Activated CD4-positive, CD25-positive, alpha-beta regulatory T cell (primary cell): ENCODE data around the gene BAZ2B.
"Not testable (repeated sequence)": the region's sequence is repeated elsewhere in the genome, so short reads cannot be mapped to it uniquely, and the experiment has no call there.

Experiments
- DNase-seq, 4 experiments: peaks; one replicate each; lab custom pipeline; 2025; lab: John Stamatoyannopoulos, UW

BAZ2B gene, protein sequence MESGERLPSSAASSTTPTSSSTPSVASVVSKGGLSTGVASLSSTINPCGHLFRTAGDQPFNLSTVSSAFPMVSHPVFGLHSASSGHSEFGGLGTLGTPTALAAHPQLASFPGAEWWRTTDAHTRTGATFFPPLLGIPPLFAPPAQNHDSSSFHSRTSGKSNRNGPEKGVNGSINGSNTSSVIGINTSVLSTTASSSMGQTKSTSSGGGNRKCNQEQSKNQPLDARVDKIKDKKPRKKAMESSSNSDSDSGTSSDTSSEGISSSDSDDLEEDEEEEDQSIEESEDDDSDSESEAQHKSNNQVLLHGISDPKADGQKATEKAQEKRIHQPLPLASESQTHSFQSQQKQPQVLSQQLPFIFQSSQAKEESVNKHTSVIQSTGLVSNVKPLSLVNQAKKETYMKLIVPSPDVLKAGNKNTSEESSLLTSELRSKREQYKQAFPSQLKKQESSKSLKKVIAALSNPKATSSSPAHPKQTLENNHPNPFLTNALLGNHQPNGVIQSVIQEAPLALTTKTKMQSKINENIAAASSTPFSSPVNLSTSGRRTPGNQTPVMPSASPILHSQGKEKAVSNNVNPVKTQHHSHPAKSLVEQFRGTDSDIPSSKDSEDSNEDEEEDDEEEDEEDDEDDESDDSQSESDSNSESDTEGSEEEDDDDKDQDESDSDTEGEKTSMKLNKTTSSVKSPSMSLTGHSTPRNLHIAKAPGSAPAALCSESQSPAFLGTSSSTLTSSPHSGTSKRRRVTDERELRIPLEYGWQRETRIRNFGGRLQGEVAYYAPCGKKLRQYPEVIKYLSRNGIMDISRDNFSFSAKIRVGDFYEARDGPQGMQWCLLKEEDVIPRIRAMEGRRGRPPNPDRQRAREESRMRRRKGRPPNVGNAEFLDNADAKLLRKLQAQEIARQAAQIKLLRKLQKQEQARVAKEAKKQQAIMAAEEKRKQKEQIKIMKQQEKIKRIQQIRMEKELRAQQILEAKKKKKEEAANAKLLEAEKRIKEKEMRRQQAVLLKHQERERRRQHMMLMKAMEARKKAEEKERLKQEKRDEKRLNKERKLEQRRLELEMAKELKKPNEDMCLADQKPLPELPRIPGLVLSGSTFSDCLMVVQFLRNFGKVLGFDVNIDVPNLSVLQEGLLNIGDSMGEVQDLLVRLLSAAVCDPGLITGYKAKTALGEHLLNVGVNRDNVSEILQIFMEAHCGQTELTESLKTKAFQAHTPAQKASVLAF (N-terminal part only)

DNA sequence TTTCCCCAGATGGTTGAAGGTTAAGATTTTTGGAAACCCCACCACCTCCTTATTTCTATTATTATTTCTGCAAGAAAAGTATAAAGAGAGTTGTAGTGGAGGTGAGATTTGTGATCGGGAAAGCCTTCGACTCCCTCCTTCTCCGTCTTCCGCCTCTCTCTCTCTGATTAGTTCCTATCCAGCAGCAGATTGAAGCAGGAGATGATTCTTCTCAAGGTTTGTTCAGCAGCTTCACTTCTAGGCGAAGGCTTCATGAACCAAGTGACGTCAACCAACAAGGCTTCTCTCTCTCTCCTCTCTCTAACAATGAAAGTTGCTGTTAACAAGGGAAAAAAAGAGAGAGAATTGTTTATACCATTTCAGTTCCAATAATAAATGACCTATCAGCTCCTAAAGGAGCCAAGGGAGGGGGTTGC, at the start of gene BAZ2B:
BAZ2B (minus strand) TSS at position 263 of the 416 bp plus-strand sequence. CDS start 137,829 bp downstream, outside the sequence.
- no peak for DNase-seq

DNA sequence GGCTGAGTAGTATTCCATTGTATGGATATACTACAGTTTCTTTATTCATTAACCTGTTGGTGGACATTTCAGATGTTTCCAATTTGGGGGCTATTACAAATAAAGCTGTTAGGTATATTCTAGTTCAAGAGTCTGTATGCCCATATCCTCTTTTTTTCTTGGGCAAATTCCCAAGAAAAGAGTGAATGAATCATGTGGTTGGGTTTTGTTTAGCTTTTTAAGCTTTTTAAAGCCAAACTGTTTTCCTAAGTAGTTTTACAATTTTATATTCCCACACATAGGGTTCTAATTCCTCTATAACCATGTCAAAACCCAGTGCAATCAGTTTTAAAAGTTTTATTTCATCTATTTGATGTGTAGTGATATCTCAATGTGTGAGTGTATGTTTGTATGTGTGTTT, 44.9 kb upstream of the BAZ2B start:
- DNase-seq: no peak

- DNase-seq: no peak
Measured at GRCh38 chr2:159658881-159659873, 42.8 kb upstream of the BAZ2B start.

GRCh38 chr2:159653962-159654361, 37.6 kb upstream of the BAZ2B start:
- DNase-seq: no peak

- no peak for DNase-seq
Measured at GRCh38 chr2:159651884-159652283, 35.5 kb upstream of the BAZ2B start.

DNA sequence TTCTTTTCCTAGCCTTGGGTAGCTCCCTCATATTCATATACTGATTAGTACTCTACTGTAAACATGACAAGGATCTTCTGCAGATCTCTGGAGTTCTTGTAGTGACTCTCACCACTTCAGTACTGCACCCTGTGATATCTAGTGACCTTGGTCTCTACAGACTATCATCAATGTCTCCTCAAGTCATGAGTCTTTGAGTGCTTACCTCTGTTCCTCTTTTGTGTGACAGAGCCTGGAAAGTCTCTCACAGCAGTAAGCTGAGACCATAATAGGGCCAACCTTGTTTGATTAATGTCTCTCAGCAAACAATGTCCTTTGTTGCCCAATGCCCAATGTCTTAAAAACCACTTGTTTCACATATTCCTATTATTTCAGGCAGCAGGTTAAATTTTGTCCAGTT, 34.2 kb upstream of the BAZ2B start:
- DNase-seq: no peak

DNA sequence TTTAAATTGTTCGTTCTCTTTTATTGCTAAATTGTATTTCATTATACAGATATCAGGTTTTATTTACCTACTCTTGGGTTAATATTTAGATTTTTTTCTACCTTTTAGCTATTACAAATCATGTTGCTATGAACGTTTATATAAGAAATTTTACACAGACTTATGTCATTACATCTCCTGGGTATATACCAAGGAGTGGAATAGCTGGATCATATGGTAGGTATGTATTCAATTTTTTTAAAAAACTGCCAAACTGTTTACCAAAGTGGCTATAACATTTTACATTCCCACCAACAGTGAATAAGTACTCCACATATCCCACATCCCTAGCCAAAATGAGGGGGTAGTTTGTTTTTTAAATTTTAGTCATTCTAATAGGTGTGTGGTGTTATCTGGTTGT, 32.3 kb upstream of the BAZ2B start:
- DNase-seq: no peak

GRCh38 chr2:159647667-159648066, 31.3 kb upstream of the BAZ2B start:
- no peak for DNase-seq

GRCh38 chr2:159640176-159640575, 23.8 kb upstream of the BAZ2B start:
- no peak for DNase-seq

DNA sequence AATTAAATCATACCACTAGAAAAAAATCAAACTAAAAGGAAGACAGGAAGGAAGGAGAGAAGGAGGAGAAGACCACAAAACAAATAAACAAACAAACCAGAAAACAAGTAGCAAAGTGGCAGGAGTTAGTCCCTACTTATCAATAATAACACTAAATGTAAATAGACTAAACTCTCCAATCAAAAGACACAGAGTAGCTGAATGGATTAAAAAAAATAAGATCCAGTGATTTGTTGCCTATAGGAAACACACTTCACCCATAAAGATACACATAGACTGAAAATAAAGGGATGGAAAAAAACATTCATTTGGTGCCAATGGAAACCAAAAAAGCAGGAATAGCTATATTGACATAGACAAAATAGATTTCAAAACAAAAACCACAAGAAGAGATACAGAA, 23.4 kb upstream of the BAZ2B start:
- DNase-seq: no peak

- no peak for DNase-seq
Measured at GRCh38 chr2:159639071-159639470, 22.7 kb upstream of the BAZ2B start.

DNA sequence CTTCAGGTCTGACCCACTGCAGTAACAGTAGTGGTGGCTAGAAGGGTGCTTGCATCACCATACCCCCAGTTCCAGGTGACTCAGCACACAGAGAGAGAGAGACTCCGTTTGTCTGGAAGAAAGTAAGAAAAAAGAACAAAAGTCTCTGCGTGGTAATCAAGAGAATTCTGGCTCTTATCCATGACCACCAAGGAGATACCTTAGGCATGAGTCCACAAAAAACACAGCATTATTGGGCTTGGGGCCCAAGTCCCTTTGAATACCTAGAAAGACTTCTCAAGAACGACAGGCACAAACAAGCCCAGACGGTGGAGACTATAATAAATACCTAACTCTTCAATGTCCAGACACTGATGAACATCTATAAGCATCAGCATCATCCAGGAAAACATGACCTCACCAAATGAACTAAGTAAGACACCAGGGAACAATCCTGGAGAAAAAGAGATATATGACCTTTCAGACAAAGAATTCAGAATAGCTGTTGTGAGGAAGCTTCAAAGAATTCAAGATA, 21.7 kb upstream of the BAZ2B start:
- no peak for DNase-seq

DNA sequence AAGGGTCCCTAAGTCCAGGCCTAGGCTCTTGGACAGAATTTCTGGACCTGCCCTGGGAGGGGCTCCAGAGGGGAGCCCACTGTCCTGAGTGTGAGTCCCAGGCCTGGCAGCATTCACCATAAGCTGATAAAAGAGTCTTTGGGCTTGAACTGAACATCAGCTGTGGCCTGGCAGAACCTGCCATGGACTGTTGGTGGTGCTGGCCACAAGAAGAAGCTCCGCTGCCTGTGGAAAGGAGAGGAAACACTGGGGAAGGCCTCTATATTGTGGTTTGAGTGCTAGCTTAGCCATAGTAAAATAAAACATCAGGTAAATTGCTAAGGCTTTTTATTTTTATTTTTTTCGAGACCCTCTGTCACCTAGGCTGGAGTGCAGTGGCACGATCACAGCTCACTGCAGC, 20.9 kb upstream of the BAZ2B start:
- no peak for DNase-seq

DNA sequence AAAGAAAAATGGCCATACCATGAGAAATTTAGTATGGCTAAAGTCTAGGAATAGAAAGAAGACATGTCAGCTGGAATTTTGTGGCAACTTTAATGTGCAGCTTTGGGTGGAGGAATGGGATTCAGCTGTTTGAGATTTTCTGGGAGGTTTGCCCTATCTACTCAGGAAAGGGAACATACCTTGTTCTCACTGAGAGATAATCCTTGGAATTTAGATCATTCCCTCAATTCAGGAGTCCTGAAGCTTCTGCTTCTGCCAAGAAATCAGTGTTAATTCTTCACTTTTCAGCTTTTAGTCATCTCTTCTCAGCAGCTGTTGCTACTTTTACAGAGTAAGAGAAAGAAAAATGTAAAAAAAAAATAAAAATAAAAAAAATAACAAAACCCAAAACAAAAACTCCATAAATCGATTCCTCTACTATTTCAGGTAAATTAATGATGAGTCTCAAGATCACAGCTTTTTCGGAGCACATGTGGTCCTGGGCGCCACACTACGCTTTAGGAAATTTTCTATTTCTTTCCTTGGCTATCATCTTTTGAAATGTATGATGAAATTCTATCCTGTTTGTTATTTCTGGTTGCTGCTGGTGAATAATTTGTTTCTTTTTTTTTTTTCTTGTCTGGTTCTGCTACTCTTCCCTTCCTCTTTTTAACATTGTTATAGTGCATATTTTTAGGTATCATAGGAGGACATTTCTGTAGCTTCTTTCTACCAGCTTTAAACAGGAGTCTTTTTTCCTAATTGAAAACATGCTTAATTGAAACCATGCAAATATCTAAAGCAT, 18.9 kb upstream of the BAZ2B start:
- DNase-seq: no peak

GRCh38 chr2:159633219-159633618, 16.9 kb upstream of the BAZ2B start:
- DNase-seq: no peak

DNA sequence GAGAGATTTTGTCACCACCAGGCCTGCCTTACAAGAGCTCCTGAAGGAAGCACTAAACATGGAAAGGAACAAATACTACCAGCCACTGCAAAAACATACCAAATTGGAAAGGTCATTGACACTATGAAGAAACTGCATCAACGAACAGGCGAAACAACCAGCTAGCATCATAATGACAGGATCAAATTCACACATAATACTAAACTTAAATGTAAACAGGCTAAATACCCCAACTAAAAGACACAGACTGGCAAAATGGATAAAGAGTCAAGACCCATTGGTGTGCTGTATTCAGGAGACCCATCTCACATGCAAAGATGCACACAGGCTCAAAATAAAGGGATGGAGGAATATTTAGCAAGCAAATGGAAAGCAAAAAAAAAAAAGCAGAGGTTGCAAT, 9.3 kb upstream of the BAZ2B start:
- DNase-seq: not testable (repeated sequence)

DNA sequence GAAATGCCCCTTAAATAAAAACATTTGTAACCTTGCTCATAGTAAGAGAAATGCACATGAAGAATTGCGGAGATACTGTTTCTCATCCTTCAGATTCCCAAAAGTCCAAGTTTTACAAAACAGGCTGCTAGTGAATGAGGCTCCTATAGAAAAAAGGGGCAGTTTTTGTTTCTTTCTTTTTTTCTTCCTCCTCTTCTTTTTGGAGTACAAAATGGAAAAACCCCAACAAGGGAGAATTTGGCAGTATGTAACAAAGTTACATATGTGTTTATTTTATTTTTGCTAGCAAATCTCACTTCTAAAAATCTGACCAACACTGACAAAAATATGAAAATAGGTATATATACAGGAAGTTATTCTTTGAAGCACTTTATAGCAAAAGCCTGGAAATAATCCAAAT, 7.1 kb upstream of the BAZ2B start:
- no peak for DNase-seq

DNA sequence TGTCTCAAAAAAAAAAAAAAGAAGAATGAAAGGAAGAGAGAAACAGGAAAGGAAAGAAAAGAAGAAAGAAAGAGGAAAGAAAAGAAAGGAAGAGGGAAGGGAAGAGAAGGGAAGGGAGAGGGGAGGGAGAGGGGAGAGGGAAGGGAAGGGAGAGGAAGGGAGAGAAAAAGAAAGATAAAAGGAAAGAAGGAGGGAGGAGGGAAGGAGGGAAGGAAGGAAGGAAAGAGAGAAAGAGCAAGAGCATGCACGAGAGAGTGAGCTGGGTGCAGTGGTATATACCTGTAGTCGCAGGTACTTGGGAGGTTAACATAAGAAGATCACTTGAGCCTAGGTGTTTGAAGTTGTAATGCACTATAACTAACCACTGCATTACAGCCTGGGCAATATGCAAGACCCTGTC, 6.6 kb upstream of the BAZ2B start:
- DNase-seq: no peak

DNA sequence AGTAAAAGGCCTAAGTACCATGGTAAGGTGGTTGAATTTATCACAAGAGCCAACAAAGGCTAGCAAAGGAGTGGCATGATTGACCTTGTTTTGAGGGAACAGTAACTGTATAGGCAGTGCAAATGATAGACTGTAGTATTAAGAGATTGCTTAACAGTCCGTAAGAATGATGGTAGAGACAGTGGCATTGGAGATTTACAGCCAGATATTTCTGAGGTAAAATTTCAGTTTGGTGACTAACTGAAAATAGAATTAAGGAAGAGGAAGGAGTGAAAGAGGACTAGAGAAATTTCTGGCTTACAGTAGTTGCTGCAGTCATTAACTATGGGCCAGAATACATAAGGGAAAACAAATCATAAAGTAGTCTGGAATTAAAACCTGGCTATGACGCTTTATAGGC, 4.4 kb upstream of the BAZ2B start:
- DNase-seq: no peak

DNA sequence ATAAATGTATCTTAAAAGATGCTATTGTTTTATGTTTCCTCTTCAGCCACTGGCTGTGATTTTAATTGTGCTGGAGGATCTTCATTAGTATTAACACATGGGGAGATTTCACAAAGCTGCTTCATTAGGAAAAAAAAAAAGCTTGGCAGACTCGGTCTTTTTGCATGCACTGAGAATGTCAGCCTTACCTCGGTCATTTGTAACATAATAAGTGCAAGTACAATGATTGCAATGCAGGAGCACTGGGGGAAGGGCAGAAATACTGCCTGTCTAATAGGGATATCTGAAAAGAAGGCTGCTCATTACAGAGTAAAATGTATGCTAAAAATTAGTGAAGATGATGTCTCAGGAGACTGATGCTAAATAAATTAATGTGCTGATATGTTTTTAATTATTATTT, 1.3 kb upstream of the BAZ2B start:
- DNase-seq: no peak
